ENCODE measurements around the gene CNOT6L.

CNOT6L gene

GRCh38 chr4:77833126-77833724, 14.1 kb upstream of the CNOT6L start:
- Histone ChIP-seq H3K4me1 (ENCODE audit: low read length) (peaks cover 10% of the 10 kb centered on the region), H3K9ac (ENCODE audit: low read length) (no peak overlapping the region), H3K9me2 (replicated peaks; ENCODE audit: insufficient read depth, low read length) (no peaks in the 10 kb centered on the region), H4K20me1 (ENCODE audit: insufficient read depth, low read length) (no peaks in the 10 kb centered on the region), H3K4me3 (ENCODE audit: low read length) (no peak overlapping the region), H3K79me2 (ENCODE audit: low read length) (no peaks in the 10 kb centered on the region), H2AFZ (ENCODE audit: low read length) (no peak overlapping the region), H3K9me3 (replicated peaks; ENCODE audit: insufficient read depth, low read length) (no peaks in the 10 kb centered on the region), H3K4me2 (ENCODE audit: low read depth, low read length) (no peak overlapping the region), H3F3A (ENCODE audit: insufficient read depth, low read length) (0 out of 2 replicates have a peak, but pooled peaks cover under 1% of the 10 kb centered on the region), H3K27me3 (replicated peaks; ENCODE audit: insufficient read depth, low read length) (no peaks in the 10 kb centered on the region), H3K36me3 (replicated peaks; ENCODE audit: insufficient read depth, low read length) (no peaks in the 10 kb centered on the region), H3K27ac (ENCODE audit: low read length) (no peak overlapping the region)
- no peak for DNase-seq
- TF ChIP-seq EZH2 (optimal IDR thresholded peaks at IDR 0.05; ENCODE audit: low read depth, low read length) (no peak), CTCF (IDR thresholded peaks at IDR 0.05; ENCODE audit: low read length) (no peak), EZH2phosphoT487 (IDR thresholded peaks at IDR 0.05; ENCODE audit: low read length) (no peak)

DNA sequence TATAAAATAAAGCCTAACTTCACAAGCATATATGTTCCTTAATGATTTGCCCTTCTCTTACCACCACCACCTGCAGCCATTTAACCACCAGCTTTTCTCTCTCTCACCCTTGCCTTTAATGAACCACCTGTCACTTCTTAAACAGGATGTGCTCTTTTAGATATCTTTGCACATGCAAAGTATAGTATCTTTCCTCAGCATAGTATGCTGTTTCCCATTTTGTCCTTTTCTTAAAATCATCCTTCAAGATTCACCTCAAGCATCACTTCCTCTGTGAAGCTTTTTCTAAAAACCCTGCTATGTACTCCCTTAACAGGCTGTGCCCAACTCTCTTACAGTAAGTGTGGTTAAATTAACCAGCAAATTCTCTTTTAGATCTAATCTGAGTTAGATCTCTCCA, 8.2 kb upstream of the CNOT6L start:
- TF ChIP-seq EZH2phosphoT487 (IDR thresholded peaks at IDR 0.05; ENCODE audit: low read length) (no peak), CTCF (IDR thresholded peaks at IDR 0.05; ENCODE audit: low read length) (no peak), EZH2 (optimal IDR thresholded peaks at IDR 0.05; ENCODE audit: low read depth, low read length) (no peak)
- Histone ChIP-seq H3K9me2 (replicated peaks; ENCODE audit: insufficient read depth, low read length) (no peaks in the 10 kb centered on the region), H3K36me3 (replicated peaks; ENCODE audit: insufficient read depth, low read length) (no peaks in the 10 kb centered on the region), H3K4me3 (ENCODE audit: low read length) (peak overlapping the region; percentile 6; the same call in 1 of the 2 replicates), H3K9me3 (replicated peaks; ENCODE audit: insufficient read depth, low read length) (no peaks in the 10 kb centered on the region), H3K4me1 (ENCODE audit: low read length) (peaks cover 27% of the 10 kb centered on the region), H3K9ac (ENCODE audit: low read length) (peak overlapping the region; percentile 8; the same call in 1 of the 2 replicates), H3K4me2 (ENCODE audit: low read depth, low read length) (peak overlapping the region; percentile 42), H3K79me2 (ENCODE audit: low read length) (no peaks in the 10 kb centered on the region), H2AFZ (ENCODE audit: low read length) (peak overlapping the region; percentile 20), H4K20me1 (ENCODE audit: insufficient read depth, low read length) (no peaks in the 10 kb centered on the region), H3K27ac (ENCODE audit: low read length) (peak overlapping the region; percentile 70), H3K27me3 (replicated peaks; ENCODE audit: insufficient read depth, low read length) (no peaks in the 10 kb centered on the region), H3F3A (ENCODE audit: insufficient read depth, low read length) (peaks cover 18% of the 10 kb centered on the region)
- peak; percentile 58 for DNase-seq

DNA sequence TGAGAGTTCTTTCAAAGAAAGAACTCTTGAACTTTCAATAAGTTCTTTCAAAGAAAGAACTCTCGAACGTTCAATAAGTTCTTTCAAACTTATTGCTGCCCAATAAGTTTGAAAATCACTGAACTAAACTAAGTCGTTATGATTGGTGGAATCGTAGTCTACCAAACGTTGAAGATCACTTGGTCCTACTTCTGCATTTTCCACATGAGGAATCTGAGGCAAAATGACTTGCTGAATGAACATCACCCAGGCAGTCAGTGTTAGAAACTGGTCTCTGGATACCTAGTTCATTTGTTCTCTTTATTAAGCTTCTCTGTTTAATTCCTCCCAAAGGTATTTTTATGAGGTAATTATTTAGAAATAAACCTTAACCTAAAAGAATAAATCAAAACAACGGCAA, 7.1 kb upstream of the CNOT6L start:
- Histone ChIP-seq H3K9ac (ENCODE audit: low read length) (no peak overlapping the region), H3K27me3 (replicated peaks; ENCODE audit: insufficient read depth, low read length) (no peaks in the 10 kb centered on the region), H3F3A (ENCODE audit: insufficient read depth, low read length) (peaks cover 28% of the 10 kb centered on the region), H3K9me2 (replicated peaks; ENCODE audit: insufficient read depth, low read length) (no peaks in the 10 kb centered on the region), H3K27ac (ENCODE audit: low read length) (no peak overlapping the region), H3K79me2 (ENCODE audit: low read length) (peaks cover 8% of the 10 kb centered on the region), H3K4me3 (ENCODE audit: low read length) (no peak overlapping the region), H3K4me2 (ENCODE audit: low read depth, low read length) (no peak overlapping the region; the same call in 1 of the 2 replicates), H4K20me1 (ENCODE audit: insufficient read depth, low read length) (no peaks in the 10 kb centered on the region), H3K36me3 (replicated peaks; ENCODE audit: insufficient read depth, low read length) (no peaks in the 10 kb centered on the region), H2AFZ (ENCODE audit: low read length) (no peak overlapping the region), H3K9me3 (replicated peaks; ENCODE audit: insufficient read depth, low read length) (no peaks in the 10 kb centered on the region), H3K4me1 (ENCODE audit: low read length) (peaks cover 33% of the 10 kb centered on the region)
- DNase-seq, result no peak
- TF ChIP-seq EZH2 (optimal IDR thresholded peaks at IDR 0.05; ENCODE audit: low read depth, low read length) (no peak), EZH2phosphoT487 (IDR thresholded peaks at IDR 0.05; ENCODE audit: low read length) (no peak), CTCF (IDR thresholded peaks at IDR 0.05; ENCODE audit: low read length) (no peak)
